ENCODE data around the gene CD247.
"Not testable (repeated sequence)": the region's sequence is repeated elsewhere in the genome, so short reads cannot be mapped to it uniquely, and the experiment has no call there.

CD247 gene

DNA sequence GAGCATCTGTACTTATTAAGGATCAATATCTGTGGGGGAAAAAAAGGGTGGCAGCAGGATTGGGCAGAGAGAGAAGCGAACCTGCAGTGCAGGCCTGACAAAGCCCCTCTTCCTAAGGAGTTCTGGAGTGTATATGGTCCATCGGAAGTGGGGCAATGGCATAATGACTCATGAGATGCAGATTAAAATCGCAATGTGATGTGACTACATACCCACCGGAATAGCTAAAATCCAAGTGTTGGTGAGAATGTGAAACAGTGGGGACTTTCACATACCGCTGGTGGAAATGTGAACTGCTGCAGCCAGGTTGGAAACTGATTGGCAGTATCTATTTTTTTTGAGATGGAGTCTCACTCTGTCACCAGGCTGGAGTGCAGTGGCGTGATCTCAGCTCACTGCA is 43.4 kb upstream of the CD247 start:
- no peak overlapping the region for H3K4me3 ChIP-seq (ENCODE audit: low read depth, low read length)
- no peak for TF ChIP-seq CTCF (IDR thresholded peaks at IDR 0.05; ENCODE audit: borderline replicate concordance, insufficient read depth, low read depth, low read length)

- TF ChIP-seq CTCF (IDR thresholded peaks at IDR 0.05; ENCODE audit: borderline replicate concordance, insufficient read depth, low read depth, low read length), result peak; percentile 77
Measured at GRCh38 chr1:167555971-167556714, 37.8 kb upstream of the CD247 start.

DNA sequence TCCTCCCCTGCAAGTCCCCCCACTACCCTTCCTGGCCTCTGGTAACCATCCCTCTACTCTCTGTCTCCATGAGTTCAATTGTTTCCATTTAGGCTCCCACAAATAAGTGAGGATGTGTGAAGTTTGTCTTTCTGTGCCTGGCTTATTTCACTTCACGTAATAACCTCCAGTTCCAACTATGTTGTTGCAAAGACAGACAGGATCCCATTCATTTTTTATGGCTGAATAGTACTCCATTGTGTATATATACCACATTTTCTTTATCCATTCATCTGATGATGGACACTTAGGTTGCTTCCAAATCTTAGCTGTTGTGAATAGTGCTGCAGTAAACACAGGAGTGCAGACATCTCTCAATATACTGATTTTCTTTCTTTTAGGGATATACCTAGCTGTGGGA is 36.7 kb upstream of the CD247 start:
- H3K4me3 ChIP-seq (ENCODE audit: low read depth, low read length), result not testable (repeated sequence)

More at GRCh38 chr1:167555971-167556714, 37.8 kb upstream of the CD247 start:
- H3K4me3 ChIP-seq (ENCODE audit: low read depth, low read length), result no peak overlapping the region

- peak overlapping the region; percentile 79 for H3K4me3 ChIP-seq (ENCODE audit: low read depth, low read length)
- TF ChIP-seq CTCF (IDR thresholded peaks at IDR 0.05; ENCODE audit: borderline replicate concordance, insufficient read depth, low read depth, low read length), result no peak
Measured at GRCh38 chr1:167554028-167554779, 35.9 kb upstream of the CD247 start.

- TF ChIP-seq CTCF (IDR thresholded peaks at IDR 0.05; ENCODE audit: borderline replicate concordance, insufficient read depth, low read depth, low read length), result no peak
Measured at GRCh38 chr1:167553136-167554027, 35.1 kb upstream of the CD247 start, which contains the start of gene CREG1. Gene CREG1 (minus strand): TSS chr1:167553762.

GRCh38 chr1:167551362-167551761 is 33.0 kb upstream of the CD247 start:
- H3K4me3 ChIP-seq (ENCODE audit: low read depth, low read length), result no peak overlapping the region
- no peak for TF ChIP-seq CTCF (IDR thresholded peaks at IDR 0.05; ENCODE audit: borderline replicate concordance, insufficient read depth, low read depth, low read length)

More at GRCh38 chr1:167553136-167554027, 35.1 kb upstream of the CD247 start, which contains the start of gene CREG1:
- H3K4me3 ChIP-seq (ENCODE audit: low read depth, low read length), result peak within 1 kb of the TSS; percentile 79

All from GM12875 (cell line).